ENCODE data around the gene CPLX3.

- TF ChIP-seq, protein P1, sequence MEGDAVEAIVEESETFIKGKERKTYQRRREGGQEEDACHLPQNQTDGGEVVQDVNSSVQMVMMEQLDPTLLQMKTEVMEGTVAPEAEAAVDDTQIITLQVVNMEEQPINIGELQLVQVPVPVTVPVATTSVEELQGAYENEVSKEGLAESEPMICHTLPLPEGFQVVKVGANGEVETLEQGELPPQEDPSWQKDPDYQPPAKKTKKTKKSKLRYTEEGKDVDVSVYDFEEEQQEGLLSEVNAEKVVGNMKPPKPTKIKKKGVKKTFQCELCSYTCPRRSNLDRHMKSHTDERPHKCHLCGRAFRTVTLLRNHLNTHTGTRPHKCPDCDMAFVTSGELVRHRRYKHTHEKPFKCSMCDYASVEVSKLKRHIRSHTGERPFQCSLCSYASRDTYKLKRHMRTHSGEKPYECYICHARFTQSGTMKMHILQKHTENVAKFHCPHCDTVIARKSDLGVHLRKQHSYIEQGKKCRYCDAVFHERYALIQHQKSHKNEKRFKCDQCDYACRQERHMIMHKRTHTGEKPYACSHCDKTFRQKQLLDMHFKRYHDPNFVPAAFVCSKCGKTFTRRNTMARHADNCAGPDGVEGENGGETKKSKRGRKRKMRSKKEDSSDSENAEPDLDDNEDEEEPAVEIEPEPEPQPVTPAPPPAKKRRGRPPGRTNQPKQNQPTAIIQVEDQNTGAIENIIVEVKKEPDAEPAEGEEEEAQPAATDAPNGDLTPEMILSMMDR (IDR thresholded peaks at IDR 0.05; ENCODE audit: poor library complexity), result no peak
- TF ChIP-seq EZH2 (IDR thresholded peaks at IDR 0.05; ENCODE audit: borderline replicate concordance), result no peak
Observed at GRCh38 chr15:74816624-74817369, 9.6 kb upstream of the CPLX3 start.
